SK-N-SH (cell line): ENCODE data around the gene SORBS1.

Source experiments
- EZH2phosphoT487 ChIP-seq: fragments of 200-600 bp; sonication (generic); IDR thresholded peaks from 2 replicates; pipeline ENCODE4 v1.6.1; 2017; ENCODE audit warnings: low read depth, mixed run types, mild to moderate bottlenecking, antibody characterized with exemption, moderate library complexity, borderline replicate concordance
- TF ChIP-seq, protein P1 (sequence below): fragments of 150-350 bp; IDR thresholded peaks from 2 replicates; pipeline ENCODE4 v1.6.1; 2017; ENCODE audit warnings: antibody characterized with exemption, low read length, low read depth, borderline replicate concordance

DNA sequence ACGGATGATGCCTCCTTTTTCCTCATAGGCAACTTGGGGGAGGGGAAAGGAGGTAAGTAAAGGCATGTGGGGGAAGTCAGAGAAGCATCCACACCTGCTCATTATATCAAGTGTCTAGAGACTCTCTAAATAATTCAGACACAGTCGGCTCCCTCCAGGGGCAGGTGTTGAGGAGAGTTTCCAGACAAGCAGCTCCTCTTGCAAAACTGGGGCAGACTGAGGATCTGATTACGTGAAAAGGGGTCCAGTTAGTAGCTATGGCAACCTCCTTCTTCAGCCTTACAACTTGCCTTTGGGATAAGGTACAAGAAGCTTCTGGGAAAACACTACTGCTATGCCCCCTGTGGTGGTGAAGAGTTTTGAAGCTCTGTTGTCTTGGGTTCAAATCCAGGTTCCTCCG, 39.0 kb upstream of the SORBS1 start:
- TF ChIP-seq, protein P1, sequence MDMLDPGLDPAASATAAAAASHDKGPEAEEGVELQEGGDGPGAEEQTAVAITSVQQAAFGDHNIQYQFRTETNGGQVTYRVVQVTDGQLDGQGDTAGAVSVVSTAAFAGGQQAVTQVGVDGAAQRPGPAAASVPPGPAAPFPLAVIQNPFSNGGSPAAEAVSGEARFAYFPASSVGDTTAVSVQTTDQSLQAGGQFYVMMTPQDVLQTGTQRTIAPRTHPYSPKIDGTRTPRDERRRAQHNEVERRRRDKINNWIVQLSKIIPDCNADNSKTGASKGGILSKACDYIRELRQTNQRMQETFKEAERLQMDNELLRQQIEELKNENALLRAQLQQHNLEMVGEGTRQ, result no peak
- no peak for TF ChIP-seq EZH2phosphoT487
